Activated CD4-positive, alpha-beta memory T cell treated with anti-CD3 and anti-CD28 coated beads for 36 hours (primary cell): Measurements from ENCODE around the gene MTF1. TPM values are rescaled to one million over a fixed set of nuclear protein-coding genes. Genes with fewer than 3 reads are reported as not detected.

Source experiments
- CTCF ChIA-PET: fragments of 350-600 bp; sonication (Branson Sonifier 250); formaldehyde crosslinking; loops from one replicate; lab custom pipeline; 2021; ENCODE audit warnings: antibody characterized with exemption, inconsistent platforms; lab: Charles Lee
- POLR2A ChIA-PET: fragments of 350-600 bp; sonication (Branson Sonifier 250); formaldehyde crosslinking; loops from one replicate; lab custom pipeline; 2021; ENCODE audit warnings: antibody characterized with exemption; lab: Charles Lee
- DNase-seq: peaks from one replicate; pipeline ENCODE4 v3.0.0-alpha.2; 2020
- H3K27ac Mint-ChIP-seq: one replicate; pipeline ENCODE4 v1.8.0; 2021; ENCODE audit warnings: mixed read lengths
- H3K27me3 Mint-ChIP-seq: one replicate; pipeline ENCODE4 v1.8.0; 2021; ENCODE audit warnings: mixed read lengths
- H3K36me3 Mint-ChIP-seq: one replicate; pipeline ENCODE4 v1.8.0; 2021; ENCODE audit warnings: mixed read lengths
- H3K4me1 Mint-ChIP-seq: one replicate; pipeline ENCODE4 v1.8.0; 2021; ENCODE audit warnings: low read depth, mixed read lengths
- H3K4me3 Mint-ChIP-seq: one replicate; pipeline ENCODE4 v1.8.0; 2021; ENCODE audit warnings: mild to moderate bottlenecking, mixed read lengths
- H3K9me3 Mint-ChIP-seq: one replicate; pipeline ENCODE4 v1.8.0; 2021; ENCODE audit warnings: mixed read lengths
- intact Hi-C: fragments of 100-400 bp; cut with micrococcal nuclease; formaldehyde crosslinking; loops from one replicate; pipeline ENCODE4 v1.15.1; 2023
- total RNA-seq, 2 experiments: library from RNA; stranded (reverse); gene quantifications; one replicate each; pipeline ENCODE4 v1.2.3, GENCODE V29; 2021

The MTF1 gene
- total RNA-seq, 2 experiments from 2014 or later = 21.1 to 22.8 TPM

DNA sequence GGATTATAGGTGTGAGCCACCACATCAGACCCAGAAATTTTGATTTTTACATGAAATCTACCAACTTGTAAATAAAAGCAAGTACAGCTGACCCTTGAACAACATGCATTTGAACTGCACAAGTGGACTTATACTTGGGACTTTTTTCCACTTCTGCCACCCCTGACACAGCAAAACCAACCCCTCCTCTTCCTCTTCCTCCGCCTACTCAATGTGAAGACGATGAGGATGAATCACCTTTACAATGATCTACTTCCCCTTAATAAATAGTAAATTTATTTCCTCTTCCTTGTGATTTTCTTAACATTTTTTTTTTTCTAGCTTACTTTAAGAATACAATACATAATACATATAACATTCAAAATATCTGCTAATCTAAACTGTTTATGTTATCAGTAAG, 33.9 kb downstream of the MTF1 start:
- no peak for DNase-seq
- ChIA-PET POLR2A (no interaction called here), CTCF (interaction anchor here (1.9 kb wide), 1 partner anchor 35 kb away, joined by 5 read pairs; no protein-coding TSS in a partner anchor)
- peak overlapping the region; percentile 72 for H3K27ac Mint-ChIP-seq
- H3K4me1 Mint-ChIP-seq = peaks cover 22% of the 10 kb centered on the region
- intact Hi-C loops = no loop called here
- no peak overlapping the region for H3K4me3 Mint-ChIP-seq
- no peaks in the 10 kb centered on the region for H3K9me3 Mint-ChIP-seq
- H3K36me3 Mint-ChIP-seq = peaks cover 28% of the 10 kb centered on the region
- H3K27me3 Mint-ChIP-seq = no peaks in the 10 kb centered on the region

DNA sequence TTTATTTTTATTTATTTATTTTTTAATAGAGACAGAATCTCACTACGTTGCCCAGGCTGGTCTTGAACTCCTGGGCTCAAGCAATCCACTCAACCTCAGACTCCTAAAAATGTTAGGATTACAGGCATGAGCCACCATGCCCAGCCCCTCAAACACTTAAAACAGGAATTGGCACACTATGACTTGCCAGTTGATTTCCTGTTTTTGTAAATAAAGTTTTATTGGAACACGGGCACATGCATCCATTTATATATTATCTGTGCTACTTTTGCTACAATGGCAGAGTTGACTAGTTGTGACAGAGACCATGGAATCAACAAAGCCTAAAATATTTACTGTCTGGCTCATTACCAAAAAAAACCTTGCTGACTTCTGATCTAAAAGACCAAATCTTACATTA, 35.4 kb downstream of the MTF1 start:
- Mint-ChIP-seq H3K4me3 (no peak overlapping the region), H3K4me1 (peaks cover 22% of the 10 kb centered on the region), H3K27me3 (no peaks in the 10 kb centered on the region), H3K27ac (no peak overlapping the region), H3K36me3 (peaks cover 30% of the 10 kb centered on the region), H3K9me3 (no peaks in the 10 kb centered on the region)
- intact Hi-C loops = no loop called here
- CTCF ChIA-PET = no interaction called here
- POLR2A ChIA-PET = no interaction called here
- DNase-seq = no peak

DNA sequence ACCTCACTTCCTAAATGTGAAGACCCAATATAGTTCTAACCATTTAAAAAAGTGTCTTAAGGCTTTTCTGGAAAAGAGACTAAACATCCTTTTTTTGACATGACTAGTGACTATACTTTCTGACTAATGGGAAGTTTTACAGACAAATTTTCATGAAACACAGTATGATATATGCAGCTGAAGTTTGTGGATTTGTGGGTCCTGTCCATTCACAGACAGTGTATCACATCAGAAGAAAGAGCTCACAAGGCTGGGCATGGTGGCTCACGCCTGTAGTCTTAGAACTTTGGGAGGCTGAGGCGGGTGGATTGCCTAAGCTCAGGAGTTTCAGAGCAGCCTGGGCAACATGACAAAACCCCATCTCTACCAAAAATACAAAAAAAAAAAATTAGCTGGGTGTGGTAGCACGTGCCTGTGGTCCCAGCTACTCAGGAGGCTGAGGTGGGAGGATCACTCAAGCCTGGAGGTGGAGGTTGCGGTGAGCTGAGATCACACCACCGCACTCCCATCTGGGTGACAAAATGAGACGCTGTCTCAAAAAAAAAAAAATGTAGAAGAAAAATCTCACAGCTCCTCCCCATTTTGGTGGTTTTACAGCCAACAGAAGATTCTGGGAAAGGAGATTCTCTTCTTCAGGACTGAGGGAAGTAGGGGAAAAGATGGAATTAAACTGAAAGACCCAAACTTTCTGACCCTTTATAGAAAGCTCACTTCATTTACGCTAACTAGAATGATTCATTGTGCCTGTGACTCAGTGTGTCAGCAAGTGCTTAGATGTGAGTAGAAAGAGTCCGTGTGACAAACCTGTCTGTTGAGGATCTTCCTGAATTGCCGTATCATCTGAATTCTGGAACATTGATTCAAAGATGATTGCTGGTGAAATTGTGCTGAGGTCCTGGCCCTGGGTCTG, 36.2 kb downstream of the MTF1 start:
- peaks cover 22% of the 10 kb centered on the region for H3K4me1 Mint-ChIP-seq
- H3K4me3 Mint-ChIP-seq = no peak overlapping the region
- intact Hi-C loops = no loop called here
- peak; percentile 39 for DNase-seq
- ChIA-PET POLR2A (interaction anchor here (0.5 to 1.1 kb wide), 3 partner anchors 15 to 218 kb away, joined by 3 to 5 read pairs (median 4); partner anchors contain the start of genes C1orf122, MTF1 and YRDC), CTCF (interaction anchor here (0.5 to 2.2 kb wide), 3 partner anchors 36 to 220 kb away, joined by 3 to 10 read pairs (median 3); partner anchors contain the start of gene MTF1)
- no peaks in the 10 kb centered on the region for H3K9me3 Mint-ChIP-seq
- H3K27ac Mint-ChIP-seq = peak overlapping the region; percentile 70
- H3K36me3 Mint-ChIP-seq = peaks cover 28% of the 10 kb centered on the region
- no peaks in the 10 kb centered on the region for H3K27me3 Mint-ChIP-seq

DNA sequence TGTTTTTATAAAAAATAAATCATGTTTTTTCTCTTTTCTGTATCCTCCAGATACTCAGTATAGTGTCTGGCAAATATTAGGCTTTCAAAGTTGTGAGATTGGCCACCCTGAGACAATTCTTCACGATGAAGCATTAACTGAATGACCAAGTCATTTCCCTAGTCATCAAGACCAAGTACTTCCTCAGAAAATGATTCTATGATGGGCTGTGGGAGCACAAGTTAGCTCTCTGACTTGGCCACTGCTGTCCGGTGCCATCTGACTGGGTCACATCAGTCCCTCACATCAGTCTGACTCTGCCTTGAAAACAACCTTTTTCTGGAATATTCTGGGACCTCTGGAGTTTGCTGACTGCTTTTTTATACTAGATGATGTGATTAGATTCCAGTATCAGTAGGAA, 37.9 kb downstream of the MTF1 start:
- intact Hi-C loops = no loop called here
- ChIA-PET POLR2A (no interaction called here), CTCF (interaction anchor here (1.2 to 2.2 kb wide), 2 partner anchors 38 to 39 kb away, joined by 4 to 10 read pairs; partner anchors contain the start of gene MTF1)
- Mint-ChIP-seq H3K36me3 (peaks cover 24% of the 10 kb centered on the region), H3K4me3 (no peak overlapping the region), H3K4me1 (peaks cover 22% of the 10 kb centered on the region), H3K9me3 (no peaks in the 10 kb centered on the region), H3K27me3 (no peaks in the 10 kb centered on the region), H3K27ac (peak overlapping the region; percentile 70)
- no peak for DNase-seq

DNA sequence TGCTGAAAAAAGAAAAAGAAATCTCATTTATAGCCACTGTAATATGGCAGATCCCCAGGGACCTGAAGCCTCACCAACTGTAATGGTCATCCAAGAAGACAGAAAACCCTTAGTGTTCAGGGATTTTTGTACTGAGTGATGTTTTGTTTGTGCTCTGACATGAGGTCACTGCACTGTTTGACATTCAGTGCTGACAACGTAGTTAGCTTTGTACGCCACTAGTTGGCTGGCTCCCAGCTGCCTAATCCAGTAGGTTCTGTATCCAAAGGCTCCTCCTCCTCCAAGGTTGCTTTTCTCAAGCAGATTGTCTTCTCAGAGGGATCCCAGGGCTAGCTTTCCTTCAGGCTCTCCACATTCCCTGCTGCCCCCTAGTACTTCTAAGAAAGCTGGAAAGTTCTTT, 41.9 kb downstream of the MTF1 start:
- Mint-ChIP-seq H3K9me3 (no peaks in the 10 kb centered on the region), H3K27ac (no peak overlapping the region), H3K36me3 (peaks cover 24% of the 10 kb centered on the region), H3K4me1 (peaks cover 6% of the 10 kb centered on the region), H3K4me3 (no peak overlapping the region), H3K27me3 (no peaks in the 10 kb centered on the region)
- CTCF ChIA-PET = interaction anchor here (1.5 kb wide), 1 partner anchor 9 kb away, joined by 3 read pairs; no protein-coding TSS in a partner anchor
- POLR2A ChIA-PET = no interaction called here
- intact Hi-C loops = no loop called here
- no peak for DNase-seq

DNA sequence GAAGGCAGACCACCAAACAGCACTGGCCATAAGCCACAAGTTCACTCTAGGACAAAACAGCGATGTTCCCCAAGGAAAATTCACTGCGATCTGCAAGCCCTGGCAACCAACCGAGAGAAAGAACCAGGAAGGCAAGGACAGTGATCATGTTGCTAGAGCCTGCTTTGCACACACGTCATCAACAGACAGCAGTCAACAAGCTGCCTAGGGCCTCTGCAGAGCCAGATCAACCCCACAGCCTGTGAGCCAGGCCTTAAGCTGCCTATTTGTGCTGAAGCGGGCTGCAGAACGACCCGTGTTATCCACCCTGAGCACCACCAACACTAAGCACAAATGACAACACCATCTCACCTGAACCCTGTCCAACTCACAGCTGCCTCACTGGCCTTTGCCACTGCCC, 45.1 kb downstream of the MTF1 start:
- Mint-ChIP-seq H3K27ac (no peak overlapping the region), H3K4me3 (no peak overlapping the region), H3K4me1 (peaks cover 19% of the 10 kb centered on the region), H3K27me3 (no peaks in the 10 kb centered on the region), H3K36me3 (peaks cover 8% of the 10 kb centered on the region), H3K9me3 (no peaks in the 10 kb centered on the region)
- intact Hi-C loops = no loop called here
- ChIA-PET POLR2A (no interaction called here), CTCF (interaction anchor here (0.6 kb wide), 1 partner anchor 524 kb away, joined by 3 read pairs; no protein-coding TSS in a partner anchor)
- DNase-seq = no peak

DNA sequence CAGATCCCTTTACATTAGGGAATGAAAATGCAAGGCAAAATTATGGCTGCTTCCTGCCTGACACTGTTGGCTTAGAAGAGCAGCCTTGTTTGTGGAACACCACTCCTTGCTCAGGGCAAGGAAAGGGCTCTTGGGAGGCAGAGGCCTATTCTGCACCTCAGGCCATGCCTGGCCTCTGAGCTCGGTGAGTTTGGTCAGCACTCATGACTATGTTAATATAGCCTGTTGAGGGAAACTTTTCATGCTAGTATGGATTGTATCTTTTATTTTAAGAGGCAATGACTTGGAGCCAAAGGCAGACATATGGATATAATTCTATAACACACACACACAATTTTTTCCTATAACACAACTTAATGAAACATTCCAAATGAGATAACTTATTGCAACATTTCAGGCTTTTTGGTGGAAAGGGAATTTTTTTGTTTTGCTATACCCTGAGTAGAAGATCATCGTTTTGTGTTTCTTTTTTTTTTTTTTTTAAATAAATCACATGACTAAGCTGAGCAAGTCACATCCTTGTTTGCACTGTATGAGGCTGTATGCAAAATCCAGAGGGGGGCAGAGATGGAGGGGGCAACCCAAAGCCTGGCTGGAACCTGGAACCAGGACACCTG, 45.8 kb downstream of the MTF1 start:
- Mint-ChIP-seq H3K4me3 (no peak overlapping the region), H3K4me1 (peaks cover 23% of the 10 kb centered on the region), H3K27me3 (no peaks in the 10 kb centered on the region), H3K27ac (no peak overlapping the region), H3K9me3 (no peaks in the 10 kb centered on the region), H3K36me3 (peaks cover 8% of the 10 kb centered on the region)
- ChIA-PET POLR2A (no interaction called here), CTCF (interaction anchor here (0.6 to 0.7 kb wide), 2 partner anchors 41 to 524 kb away, joined by 3 read pairs; no protein-coding TSS in a partner anchor)
- no peak for DNase-seq
- intact Hi-C loops = no loop called here

DNA sequence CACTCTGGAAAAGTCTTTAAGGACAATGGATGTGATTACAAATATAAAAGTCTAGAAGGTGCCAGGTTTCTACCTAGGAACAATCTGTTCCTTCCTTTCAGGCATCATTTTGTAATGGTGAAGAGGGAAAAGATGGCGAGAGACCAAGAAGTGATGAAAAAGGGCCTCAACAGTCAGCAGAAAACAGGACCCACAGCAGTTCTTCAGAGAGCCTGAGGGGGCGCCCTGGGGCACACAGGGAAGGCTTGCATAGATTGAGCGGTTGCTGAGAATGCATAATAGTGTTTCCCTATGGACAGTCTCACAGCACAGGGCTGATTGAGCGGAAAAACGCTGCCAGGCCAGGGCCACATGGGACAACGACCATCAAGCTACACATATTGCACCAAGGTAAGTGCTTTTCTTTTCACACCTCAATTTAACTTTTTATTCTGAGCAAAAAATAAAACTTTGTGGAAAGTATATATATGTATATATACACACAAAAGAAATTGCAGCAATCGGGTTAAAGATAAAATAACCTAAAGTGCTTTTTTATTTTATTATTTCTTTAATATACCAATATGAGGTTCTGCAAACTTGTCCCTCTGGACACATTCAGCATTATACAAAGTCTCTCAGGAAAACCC, 48.3 kb downstream of the MTF1 start:
- intact Hi-C loops = loop anchor here (1.0 kb wide), 1 partner anchor 49 kb away; no protein-coding TSS in a partner anchor
- peak overlapping the region; percentile 54 for H3K27ac Mint-ChIP-seq
- DNase-seq = peak; percentile 79
- CTCF ChIA-PET = no interaction called here
- no peaks in the 10 kb centered on the region for H3K9me3 Mint-ChIP-seq
- POLR2A ChIA-PET = no interaction called here
- no peaks in the 10 kb centered on the region for H3K27me3 Mint-ChIP-seq
- H3K36me3 Mint-ChIP-seq = peaks cover 12% of the 10 kb centered on the region
- H3K4me3 Mint-ChIP-seq = no peak overlapping the region
- H3K4me1 Mint-ChIP-seq = peaks cover 31% of the 10 kb centered on the region

DNA sequence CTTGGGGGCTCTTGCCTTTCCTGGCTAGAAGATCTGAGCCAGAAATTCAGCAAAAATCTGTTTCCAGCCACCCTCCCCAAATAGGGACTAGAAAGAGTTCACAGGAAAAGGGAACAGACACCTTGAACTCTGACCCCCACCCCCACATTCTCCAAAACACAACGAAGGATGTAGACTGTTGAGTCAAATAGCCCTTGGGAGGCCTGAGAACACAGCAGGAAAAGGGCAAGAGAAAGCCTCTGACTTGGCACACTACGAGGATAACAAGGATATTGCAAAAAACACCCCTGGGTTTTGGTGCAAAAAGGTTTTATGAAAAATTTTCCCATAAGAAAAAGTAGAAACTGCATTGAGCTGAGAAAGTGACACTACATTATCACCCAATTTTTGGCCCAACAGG, 49.5 kb downstream of the MTF1 start:
- Mint-ChIP-seq H3K36me3 (peaks cover 17% of the 10 kb centered on the region), H3K9me3 (no peaks in the 10 kb centered on the region), H3K4me1 (peaks cover 40% of the 10 kb centered on the region), H3K27me3 (no peaks in the 10 kb centered on the region), H3K4me3 (no peak overlapping the region), H3K27ac (no peak overlapping the region)
- intact Hi-C loops = loop anchor here (5.0 kb wide), 2 partner anchors 182 to 333 kb away; partner anchors contain the start of gene SF3A3
- ChIA-PET POLR2A (no interaction called here), CTCF (no interaction called here)
- DNase-seq = no peak

DNA sequence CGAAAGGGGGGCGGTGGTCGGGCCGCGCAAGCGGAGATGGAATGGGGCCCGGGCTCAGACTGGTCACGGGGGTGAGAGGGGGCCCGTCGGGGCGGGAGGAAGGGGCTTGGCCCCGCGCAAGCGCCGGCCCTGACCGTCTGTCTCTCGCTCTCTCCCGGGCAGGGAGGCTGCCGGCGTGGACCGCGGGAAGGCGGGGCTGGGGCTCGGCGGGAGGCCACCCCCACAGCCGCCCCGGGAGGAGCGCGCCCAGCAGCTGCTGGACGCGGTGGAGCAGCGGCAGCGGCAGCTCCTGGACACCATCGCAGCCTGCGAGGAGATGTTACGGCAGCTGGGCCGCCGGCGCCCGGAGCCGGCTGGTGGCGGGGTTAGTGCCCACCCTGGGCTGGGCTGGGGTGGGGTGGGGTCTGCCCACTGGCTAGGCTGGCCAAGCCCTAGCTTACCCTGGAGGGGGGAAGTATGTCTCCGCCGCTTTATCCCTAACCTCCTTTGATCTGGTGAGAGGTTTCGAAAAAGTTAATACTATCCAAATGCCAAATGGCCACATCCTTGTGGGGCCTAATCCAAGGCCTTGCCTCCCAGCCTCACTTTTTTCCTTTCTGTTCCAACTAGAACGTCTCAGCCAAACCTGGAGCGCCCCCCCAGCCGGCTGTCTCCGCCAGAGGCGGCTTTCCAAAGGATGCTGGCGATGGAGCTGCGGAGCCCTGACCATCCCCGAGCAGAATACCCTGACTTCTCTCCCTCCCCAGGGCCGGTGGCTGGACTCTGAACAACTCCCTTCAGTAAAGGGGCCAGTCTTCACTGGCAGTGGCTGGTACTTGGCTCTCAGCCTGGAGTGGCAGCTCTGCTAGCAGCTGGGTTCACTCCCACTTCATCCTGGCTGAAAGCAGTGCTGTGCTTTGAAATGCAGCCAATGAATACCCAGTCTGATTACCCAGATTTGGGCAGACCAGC, 50.7 kb downstream of the MTF1 start:
- CTCF ChIA-PET = interaction anchor here (0.8 to 2.9 kb wide), 8 partner anchors 9 to 294 kb away, joined by 3 to 32 read pairs (median 6); partner anchors contain the start of genes CDCA8, MEAF6, MTF1 and SF3A3

More for the DNA sequence above, 50.7 kb downstream of the MTF1 start:
- POLR2A ChIA-PET = interaction anchor here (0.6 to 2.6 kb wide), 12 partner anchors 8 to 333 kb away, joined by 3 to 19 read pairs (median 4); partner anchors contain the start of genes CDCA8, MTF1 and SF3A3
- peak; percentile 42 for DNase-seq
- Mint-ChIP-seq H3K27me3 (no peaks in the 10 kb centered on the region), H3K9me3 (no peaks in the 10 kb centered on the region), H3K4me1 (peaks cover 40% of the 10 kb centered on the region), H3K27ac (peak overlapping the region; percentile 96), H3K36me3 (peaks cover 26% of the 10 kb centered on the region), H3K4me3 (peak overlapping the region; percentile 95)
- intact Hi-C loops = loop anchor here (1.0 to 5.0 kb wide), 3 partner anchors 116 to 331 kb away; partner anchors contain the start of genes CDCA8 and SF3A3
